Panc1 (cell line): Measurements from ENCODE around the gene MS4A8. TPM values are rescaled to one million over a fixed set of nuclear protein-coding genes. Genes with fewer than 3 reads are reported as not detected.

Experiments used
- ATAC-seq: fragments of 200-7000 bp; cut with Tn5 transposase; 2 replicates; pipeline ENCODE4 v1.9.1; 2020; ENCODE audit warnings: mild to moderate bottlenecking, moderate library complexity
- BruUV-seq: library from RNA; stranded (reverse); fragments of 400-500 nt; replicated peaks from 2 replicates; lab custom pipeline; 2021; lab: Mats Ljungman, UMichigan
- CTCF ChIA-PET: fragments of 300-600 bp; sonication (Branson Sonifier 250); formaldehyde crosslinking; loops from one replicate; lab custom pipeline; 2022; ENCODE audit warnings: antibody characterized with exemption; lab: Charles Lee
- POLR2A ChIA-PET: fragments of 300-600 bp; sonication (Branson Sonifier 250); formaldehyde crosslinking; loops from one replicate; lab custom pipeline; 2022; ENCODE audit warnings: antibody characterized with exemption; lab: Charles Lee
- DNase-seq: peaks from one replicate; pipeline ENCODE4 v3.0.0-alpha.2; 2010; ENCODE audit warnings: low read depth, low spot score
- H3K27ac ChIP-seq: 2 replicates; pipeline ENCODE4 v1.5.1; 2011; ENCODE audit warnings: mild to moderate bottlenecking, low read length, inconsistent platforms
- H3K27me3 ChIP-seq: fragments of 200-500 bp; sonication (Bioruptor generic); 2 replicates; pipeline ENCODE4 v1.6.0; 2014; ENCODE audit warnings: low read length, inconsistent platforms; ENCODE audit not compliant: control insufficient read depth, insufficient read depth
- H3K36me3 ChIP-seq: fragments of 200-500 bp; sonication (Bioruptor generic); 2 replicates; pipeline ENCODE4 v1.5.1; 2014; ENCODE audit warnings: inconsistent platforms, mild to moderate bottlenecking, low read length, moderate library complexity; ENCODE audit not compliant: control insufficient read depth, insufficient read depth
- H3K4me1 ChIP-seq: 2 replicates; pipeline ENCODE4 v1.5.1; 2011; ENCODE audit warnings: inconsistent platforms, mild to moderate bottlenecking, low read length, moderate library complexity; ENCODE audit not compliant: control insufficient read depth, insufficient read depth
- H3K4me3 ChIP-seq, 2 experiments: 2 replicates each; pipeline ENCODE4 v1.5.1; 2011 to 2012; ENCODE audit warnings: low read depth in 2 of 2, low read length in 2 of 2, mild to moderate bottlenecking in 2 of 2, inconsistent platforms in 1 of 2, moderate library complexity in 1 of 2
- H3K9me3 ChIP-seq: fragments of 200-500 bp; sonication (Bioruptor generic); 2 replicates; pipeline ENCODE4 v1.5.1; 2014; ENCODE audit warnings: low read depth, mild to moderate bottlenecking, inconsistent platforms, low read length, moderate library complexity; ENCODE audit not compliant: control insufficient read depth, insufficient read depth
- CTCF ChIP-seq: fragments of 450-650 bp; IDR thresholded peaks from 2 replicates; pipeline ENCODE4 v1.5.1; 2017; ENCODE audit warnings: mild to moderate bottlenecking
- POLR2AphosphoS5 ChIP-seq: IDR thresholded peaks from 2 replicates; pipeline ENCODE4 v1.6.1; 2012; ENCODE audit warnings: mild to moderate bottlenecking, low read depth, low read length, moderate library complexity
- REST ChIP-seq, 2 experiments: IDR thresholded peaks; 2 replicates each; pipeline ENCODE4 v1.6.1; 2011 to 2012; ENCODE audit warnings: low read depth in 2 of 2, control low read depth in 1 of 2, low read length in 1 of 2, mild to moderate bottlenecking in 1 of 2, moderate library complexity in 1 of 2; ENCODE audit not compliant: insufficient read depth in 1 of 2
- SIN3A ChIP-seq: IDR thresholded peaks from 2 replicates; pipeline ENCODE4 v1.6.1; 2012; ENCODE audit warnings: low read depth, mild to moderate bottlenecking, low read length, moderate library complexity, borderline replicate concordance; ENCODE audit not compliant: insufficient read depth
- TCF7L2 ChIP-seq: IDR thresholded peaks from 2 replicates; pipeline ENCODE4 v1.6.1; 2011; ENCODE audit warnings: mild to moderate bottlenecking, low read depth, low read length, inconsistent platforms
- in situ Hi-C: cut with HindIII; loops from 2 replicates; pipeline ENCODE4 v1.10.0; 2016; ENCODE audit warnings: low sequenced_read_pairs, low pct_unique_long_range_greater_than_20kb
- intact Hi-C: fragments of 100-400 bp; cut with micrococcal nuclease; formaldehyde crosslinking; loops from one replicate; pipeline ENCODE4 v1.10.0; 2022; ENCODE audit not compliant: unreplicated experiment
- total RNA-seq: library from RNA; stranded (reverse); gene quantifications from one replicate; pipeline ENCODE4 v1.2.1, GENCODE V29; 2021; ENCODE audit not compliant: unreplicated experiment

Gene MS4A8
- total RNA-seq, 1 experiment from 2014 or later: not detected

DNA sequence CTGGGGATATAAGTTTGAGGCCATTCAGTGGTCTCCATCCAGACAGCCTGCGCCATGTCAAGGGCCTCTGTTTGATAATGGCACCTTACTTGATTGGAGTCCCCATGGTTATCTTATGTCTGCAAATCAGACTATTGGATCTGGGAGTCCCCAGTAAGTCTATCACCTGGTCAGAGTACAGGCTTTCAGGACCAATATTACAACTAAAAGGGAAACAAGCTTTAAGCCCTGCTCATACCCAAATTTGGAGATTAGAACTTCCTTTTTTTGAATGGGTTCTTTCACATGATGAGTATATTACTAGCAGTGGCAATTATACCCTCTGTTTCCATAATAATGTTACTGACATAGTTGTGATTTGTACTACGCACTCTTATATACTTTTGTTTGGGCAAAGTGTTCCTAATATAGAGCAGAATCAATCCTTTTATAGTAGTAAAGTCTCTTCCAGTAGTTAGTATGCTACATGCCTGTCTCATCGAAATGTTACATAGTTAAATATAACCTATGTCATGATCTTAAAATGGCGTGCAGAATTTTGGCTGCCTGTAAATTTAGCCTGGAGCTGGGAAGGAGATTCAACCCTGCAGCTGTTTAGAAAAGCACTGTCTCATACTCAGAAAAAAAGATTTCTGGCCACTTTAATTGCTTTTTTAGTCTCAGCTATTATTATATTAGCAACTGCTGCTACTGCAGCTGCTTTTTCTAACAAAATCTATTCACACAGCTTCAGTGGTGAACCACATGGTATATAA lies 62.2 kb downstream of the MS4A8 start:
- no TSS peak for BruUV-seq
- Histone ChIP-seq H3K9me3 (no peaks in the 10 kb centered on the region), H3K36me3 (no peaks in the 10 kb centered on the region), H3K4me1 (no peaks in the 10 kb centered on the region), H3K4me3 (no peak overlapping the region), H3K27ac (no peak overlapping the region), H3K27me3 (peaks cover 18% of the 10 kb centered on the region)
- DNase-seq (no peak), ATAC-seq (no peak)
- ChIA-PET POLR2A (no interaction called here), CTCF (interaction anchor here (0.6 kb wide), 1 partner anchor 551 kb away, joined by 6 read pairs; no protein-coding TSS in a partner anchor)
- in situ Hi-C loops (no loop called here), intact Hi-C loops (no loop called here)
- TF ChIP-seq CTCF (no peak), REST (IDR thresholded peaks at IDR 0.05; ENCODE audit: insufficient read depth in 1 of 2, low read depth in 2 of 2, low read length in 1 of 2) (no peak), POLR2AphosphoS5 (no peak), TCF7L2 (no peak), SIN3A (no peak)

GRCh38 chr11:60762851-60763691 lies 63.7 kb downstream of the MS4A8 start:
- POLR2A ChIA-PET: no interaction called here
- no peaks in the 10 kb centered on the region for H3K9me3 ChIP-seq
- peak; percentile 70 for TF ChIP-seq CTCF
- TF ChIP-seq REST (IDR thresholded peaks at IDR 0.05; ENCODE audit: insufficient read depth in 1 of 2, low read depth in 2 of 2, low read length in 1 of 2): no peak
- no peak overlapping the region for H3K27ac ChIP-seq
- peaks cover 11% of the 10 kb centered on the region for H3K27me3 ChIP-seq
- CTCF ChIA-PET: interaction anchor here (0.6 to 1.8 kb wide), 6 partner anchors 9 to 400 kb away, joined by 3 to 5 read pairs (median 4); no protein-coding TSS in a partner anchor
- intact Hi-C loops (no loop called here), in situ Hi-C loops (no loop called here)
- DNase-seq (no peak), ATAC-seq (no peak)
- H3K36me3 ChIP-seq: no peaks in the 10 kb centered on the region
- H3K4me3 ChIP-seq: no peak overlapping the region
- BruUV-seq: no TSS peak
- H3K4me1 ChIP-seq: no peaks in the 10 kb centered on the region
